Calu3 (cell line): ENCODE measurements around the gene PUM1. TPM values are rescaled to one million over a fixed set of nuclear protein-coding genes. Genes with fewer than 3 reads are reported as not detected.

ENCODE experiments used
- BruUV-seq: library from RNA; stranded (reverse); fragments of 400-500 nt; replicated peaks from 2 replicates; lab custom pipeline; 2021; lab: Mats Ljungman, UMichigan
- CTCF ChIA-PET: fragments of 300-600 bp; sonication (Branson Sonifier 250); formaldehyde crosslinking; loops from one replicate; lab custom pipeline; 2022; ENCODE audit warnings: antibody characterized with exemption; lab: Charles Lee
- DNase-seq: peaks from one replicate; pipeline ENCODE4 v3.0.0; 2022
- H3K27ac Mint-ChIP-seq: one replicate; pipeline ENCODE4 v1.8.0; 2022; ENCODE audit warnings: mixed read lengths; ENCODE audit not compliant: unreplicated experiment
- H3K27me3 Mint-ChIP-seq: one replicate; pipeline ENCODE4 v1.8.0; 2022; ENCODE audit warnings: mixed read lengths; ENCODE audit not compliant: unreplicated experiment
- H3K36me3 Mint-ChIP-seq: one replicate; pipeline ENCODE4 v1.8.0; 2022; ENCODE audit warnings: mild to moderate bottlenecking, moderate library complexity, mixed read lengths; ENCODE audit not compliant: insufficient read depth, unreplicated experiment
- H3K4me1 Mint-ChIP-seq: one replicate; pipeline ENCODE4 v1.8.0; 2022; ENCODE audit warnings: mild to moderate bottlenecking, low read depth, mixed read lengths; ENCODE audit not compliant: unreplicated experiment
- H3K4me3 Mint-ChIP-seq: one replicate; pipeline ENCODE4 v1.8.0; 2022; ENCODE audit warnings: mild to moderate bottlenecking, low read depth, moderate library complexity, mixed read lengths; ENCODE audit not compliant: unreplicated experiment
- H3K9me3 Mint-ChIP-seq: one replicate; pipeline ENCODE4 v1.8.0; 2022; ENCODE audit warnings: low read depth, mixed read lengths; ENCODE audit not compliant: unreplicated experiment
- CTCF ChIP-seq: fragments of 200-600 bp; IDR thresholded peaks from one replicate; pipeline ENCODE4 v1.8.0; 2022; ENCODE audit warnings: antibody characterized with exemption; ENCODE audit not compliant: unreplicated experiment
- intact Hi-C: fragments of 100-400 bp; cut with micrococcal nuclease; formaldehyde crosslinking; loops from one replicate; pipeline ENCODE4 v1.10.0; 2022; ENCODE audit not compliant: unreplicated experiment
- total RNA-seq: library from RNA; stranded (reverse); gene quantifications from 2 replicates; pipeline ENCODE4 v1.2.3, GENCODE V29; 2022

The PUM1 gene
- total RNA-seq, 1 experiment from 2014 or later = 163 TPM

DNA sequence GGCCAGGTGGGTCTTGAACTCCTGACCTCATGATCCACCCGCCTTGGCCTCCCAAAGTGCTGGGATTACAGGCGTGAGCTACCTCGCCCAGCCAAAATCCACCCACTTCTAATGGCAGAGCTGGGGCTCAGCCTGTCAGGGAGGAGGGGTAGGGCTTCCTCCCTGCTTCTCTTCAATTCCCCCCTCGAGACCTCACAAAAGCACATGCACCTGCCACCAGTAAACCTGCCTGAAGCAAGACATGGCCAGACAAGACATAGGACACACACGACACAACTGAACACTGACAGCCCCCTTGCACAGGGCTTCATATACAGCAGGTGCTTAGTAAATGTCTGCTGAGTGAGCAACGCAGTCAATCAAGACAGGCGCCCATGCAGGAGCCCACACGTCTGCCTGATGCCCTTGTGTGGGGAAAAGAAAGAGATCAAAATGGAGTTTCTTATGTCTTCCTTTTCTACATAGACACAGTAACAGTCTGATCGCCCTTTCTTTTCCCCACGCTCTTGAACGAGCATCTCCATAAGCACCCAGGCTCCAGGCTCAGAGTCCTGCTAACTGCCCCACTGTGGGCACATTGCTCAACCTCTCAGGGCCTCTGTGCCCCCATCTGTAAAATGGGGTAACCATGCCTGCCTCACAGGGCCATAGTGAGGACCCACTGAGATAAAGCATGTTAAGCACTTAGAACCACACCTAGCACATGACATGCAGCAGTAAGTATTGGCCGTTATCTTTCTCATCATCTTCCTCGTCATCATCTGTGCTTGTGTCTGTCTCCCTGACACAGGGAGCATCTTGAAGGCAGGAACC, 165.7 kb downstream of the PUM1 start:
- Mint-ChIP-seq H3K27ac (no peak overlapping the region), H3K36me3 (no peaks in the 10 kb centered on the region), H3K9me3 (no peaks in the 10 kb centered on the region), H3K4me1 (no peaks in the 10 kb centered on the region), H3K27me3 (peaks cover 9% of the 10 kb centered on the region), H3K4me3 (no peak overlapping the region)
- DNase-seq = no peak
- intact Hi-C loops = no loop called here
- TF ChIP-seq CTCF = no peak
- CTCF ChIA-PET = no interaction called here
- no TSS peak for BruUV-seq

DNA sequence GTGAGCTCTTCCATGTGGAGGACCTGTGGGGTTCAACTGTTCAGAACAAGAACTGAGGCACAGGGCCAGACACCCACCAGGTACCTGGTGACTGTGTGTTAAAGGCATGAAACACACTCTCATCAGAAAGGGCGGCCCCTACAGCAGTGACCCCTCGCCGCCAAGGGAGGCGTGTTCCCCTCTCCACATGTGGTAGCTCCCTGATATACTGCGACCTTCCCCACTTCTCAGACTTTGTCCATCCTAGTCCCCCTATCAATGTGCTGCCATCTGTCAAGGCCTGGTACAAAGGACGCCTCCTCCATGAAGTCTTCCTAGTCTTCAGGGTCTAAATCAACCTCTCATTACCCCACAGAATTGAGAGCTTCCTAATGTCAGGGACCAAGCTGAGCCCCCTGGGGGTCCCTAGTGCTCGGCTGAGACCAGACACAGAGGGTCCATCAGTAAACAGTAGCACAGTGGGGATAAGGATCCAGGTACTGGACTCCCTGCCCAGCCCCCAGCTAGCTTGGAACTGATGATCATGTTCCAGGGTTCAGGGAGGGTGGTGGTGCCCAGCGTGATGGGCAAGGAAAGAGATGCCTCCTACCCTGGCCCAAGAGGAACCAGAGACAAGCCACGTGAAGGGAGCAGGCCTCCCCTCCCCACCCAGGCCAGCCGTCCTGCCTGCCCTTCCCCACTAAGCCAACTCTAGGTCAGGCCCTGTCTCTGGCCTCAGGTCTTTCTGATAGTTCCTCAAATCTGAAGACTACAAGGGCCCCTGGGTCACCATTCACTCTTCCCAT, 167.3 kb downstream of the PUM1 start:
- no peak overlapping the region for H3K27ac Mint-ChIP-seq

DNA sequence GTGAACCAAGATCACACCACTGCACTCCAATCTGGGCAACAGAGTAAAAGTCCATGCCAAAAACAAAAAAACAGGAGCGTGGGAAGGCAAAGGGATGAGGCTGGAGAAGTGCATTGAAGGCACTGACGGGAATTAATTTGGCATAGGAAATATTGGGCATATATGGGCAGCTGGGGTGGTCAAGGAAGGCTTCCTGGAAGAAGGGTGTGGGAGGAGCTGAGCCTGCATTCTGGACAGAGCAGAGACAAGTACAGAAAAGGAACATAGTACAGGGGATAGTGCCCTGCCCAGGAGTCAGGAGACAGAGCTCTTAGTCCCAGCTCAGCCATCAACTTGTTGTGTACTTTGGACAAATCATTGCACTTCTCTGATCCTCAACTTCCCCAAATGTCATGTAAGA, 168.6 kb downstream of the PUM1 start:
- Mint-ChIP-seq H3K4me3 (no peak overlapping the region), H3K4me1 (no peaks in the 10 kb centered on the region), H3K9me3 (no peaks in the 10 kb centered on the region), H3K27ac (no peak overlapping the region), H3K36me3 (no peaks in the 10 kb centered on the region), H3K27me3 (peaks cover 9% of the 10 kb centered on the region)
- TF ChIP-seq CTCF = no peak
- intact Hi-C loops = no loop called here
- BruUV-seq = no TSS peak
- no peak for DNase-seq
- CTCF ChIA-PET = no interaction called here

More for the DNA sequence above, 167.3 kb downstream of the PUM1 start:
- no TSS peak for BruUV-seq
- no peak overlapping the region for H3K4me3 Mint-ChIP-seq
- TF ChIP-seq CTCF = no peak
- DNase-seq = no peak
- H3K36me3 Mint-ChIP-seq = no peaks in the 10 kb centered on the region
- H3K9me3 Mint-ChIP-seq = no peaks in the 10 kb centered on the region
- H3K4me1 Mint-ChIP-seq = no peaks in the 10 kb centered on the region
- CTCF ChIA-PET = interaction anchor here (0.6 kb wide), 1 partner anchor 36 kb away, joined by 3 read pairs; no protein-coding TSS in a partner anchor
- intact Hi-C loops = no loop called here
- H3K27me3 Mint-ChIP-seq = peaks cover 9% of the 10 kb centered on the region

GRCh38 chr1:30895944-30896660, 169.4 kb downstream of the PUM1 start:
- intact Hi-C loops = no loop called here
- Mint-ChIP-seq H3K4me1 (no peaks in the 10 kb centered on the region), H3K27me3 (peaks cover 9% of the 10 kb centered on the region), H3K27ac (no peak overlapping the region), H3K4me3 (no peak overlapping the region), H3K9me3 (no peaks in the 10 kb centered on the region), H3K36me3 (no peaks in the 10 kb centered on the region)
- TF ChIP-seq CTCF = no peak
- DNase-seq = no peak
- CTCF ChIA-PET = interaction anchor here (0.7 kb wide), 1 partner anchor 79 kb away, joined by 3 read pairs; no protein-coding TSS in a partner anchor
- BruUV-seq = no TSS peak
